GM18498 (cell line): ENCODE results near the gene DEDD2.

Experiments used
- ATAC-seq: cut with Tn5 transposase; IDR thresholded peaks from one replicate; pipeline ENCODE4 v1.9.1; 2021; ENCODE audit warnings: mild to moderate bottlenecking, moderate library complexity; ENCODE audit not compliant: unreplicated experiment

DEDD2 gene

GRCh38 chr19:42200116-42200715 is 17.3 kb downstream of the DEDD2 start:
- no peak for ATAC-seq

DNA sequence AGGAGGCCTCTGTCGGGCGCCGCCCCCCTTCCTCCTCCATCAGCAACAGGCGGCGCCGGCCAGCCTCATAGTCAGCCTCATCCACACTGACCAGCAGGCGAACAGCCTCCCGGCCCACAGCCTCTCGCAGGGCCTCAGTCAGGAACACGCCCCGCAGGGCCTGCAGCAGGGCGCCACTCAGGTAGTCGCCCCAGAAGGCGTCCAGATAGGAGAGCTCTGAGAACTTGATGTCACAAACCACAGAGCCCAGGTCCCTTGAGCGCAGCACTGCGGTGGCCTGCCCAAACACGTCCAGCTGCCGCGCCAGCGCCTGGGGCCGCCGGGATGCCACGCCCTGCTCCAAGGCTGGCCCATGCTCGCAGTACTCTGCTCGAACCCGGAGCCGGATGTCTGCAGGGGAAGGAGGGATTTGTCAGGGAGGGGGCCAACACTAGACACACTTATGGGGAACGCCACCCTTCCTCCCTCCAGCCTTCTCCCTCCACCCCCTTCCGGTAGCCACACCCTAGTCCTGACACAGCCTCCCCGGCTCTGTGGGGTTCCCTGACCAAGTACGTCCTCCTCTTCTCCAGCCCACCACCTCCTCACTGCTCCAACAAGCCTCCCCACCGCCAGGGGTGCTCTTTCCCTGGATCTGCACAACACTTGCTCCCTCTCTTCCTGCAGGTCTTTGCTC is 17.9 kb downstream of the DEDD2 start:
- peak; percentile 53 for ATAC-seq

DNA sequence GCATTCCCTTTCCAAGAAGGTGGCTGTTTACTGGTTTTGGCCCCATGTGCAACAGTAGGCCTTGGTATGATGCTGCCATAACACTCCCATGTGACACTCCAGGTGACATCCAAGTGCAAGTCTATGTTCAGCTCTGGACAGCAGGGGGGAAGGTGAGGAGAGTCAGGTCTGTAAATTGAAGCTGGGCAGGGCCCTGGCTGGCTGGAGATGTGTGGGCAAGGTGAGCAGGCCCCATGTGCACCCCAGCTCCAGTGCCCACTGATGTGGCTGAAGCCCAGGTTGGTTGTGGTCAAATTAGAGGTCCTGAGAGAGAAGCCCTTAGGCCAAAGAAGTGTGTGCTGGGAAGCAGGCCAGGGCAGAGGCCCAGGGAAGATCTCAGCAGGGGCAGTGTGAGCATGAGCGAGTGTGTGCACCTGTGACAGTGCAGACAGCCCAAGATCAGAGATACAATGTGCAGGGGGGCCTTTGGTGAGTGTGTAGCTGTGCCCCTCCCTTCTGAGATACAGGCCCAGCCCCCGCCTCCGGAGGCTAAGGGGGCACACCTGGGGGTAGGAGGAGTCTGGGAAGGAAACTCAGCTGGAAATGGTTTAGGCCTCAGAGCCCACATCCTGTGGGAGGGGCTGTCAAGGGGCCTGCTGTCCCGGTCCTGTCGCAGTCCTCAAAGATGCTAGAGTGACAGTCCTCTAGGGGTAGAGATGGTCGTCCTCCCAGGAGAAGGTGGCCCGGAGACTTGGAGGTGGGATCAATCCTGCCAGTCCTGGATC is 18.6 kb downstream of the DEDD2 start:
- ATAC-seq = peak; percentile 45

DNA sequence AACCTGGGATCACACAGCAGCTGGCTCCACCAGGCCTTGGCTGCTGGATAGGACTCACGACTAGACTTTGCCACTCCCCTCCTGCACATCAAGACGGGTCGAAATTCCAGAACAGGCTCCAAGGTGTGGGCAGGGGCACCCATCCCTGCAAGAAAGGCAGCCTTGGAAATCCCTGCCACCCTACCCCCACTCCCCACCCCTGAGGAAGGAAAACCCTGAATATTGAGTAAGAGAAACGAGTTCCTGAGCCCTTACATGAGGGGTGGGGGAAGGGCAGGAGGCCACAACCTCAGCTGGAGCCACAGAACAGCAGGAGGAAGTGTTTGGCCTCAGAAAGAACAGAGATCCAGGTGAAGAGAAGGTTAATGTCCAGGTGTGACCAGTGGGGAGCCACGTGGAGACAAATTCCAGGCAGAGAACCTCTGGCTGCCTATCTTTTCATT is 20.1 kb downstream of the DEDD2 start:
- no peak for ATAC-seq

- ATAC-seq = no peak
Measured at GRCh38 chr19:42196011-42197001, 21.2 kb downstream of the DEDD2 start.

DNA sequence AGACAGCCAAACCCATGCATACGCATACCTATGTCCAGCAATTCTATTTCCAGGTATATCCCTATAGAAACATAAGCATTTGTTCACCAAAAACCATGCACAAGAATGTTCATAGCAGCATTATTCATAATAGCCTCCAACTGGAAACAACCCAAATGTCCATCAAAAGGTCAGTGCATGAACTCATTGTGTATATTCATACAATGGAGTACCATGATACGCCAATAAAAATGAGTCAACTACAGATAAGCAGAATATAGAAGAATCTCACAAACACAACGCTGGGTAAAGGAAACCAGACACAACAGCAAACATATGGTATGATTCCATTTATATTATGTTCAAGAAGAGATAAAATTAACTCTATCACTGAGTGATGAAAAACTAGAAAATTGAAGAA is 23.8 kb downstream of the DEDD2 start:
- ATAC-seq = no peak

DNA sequence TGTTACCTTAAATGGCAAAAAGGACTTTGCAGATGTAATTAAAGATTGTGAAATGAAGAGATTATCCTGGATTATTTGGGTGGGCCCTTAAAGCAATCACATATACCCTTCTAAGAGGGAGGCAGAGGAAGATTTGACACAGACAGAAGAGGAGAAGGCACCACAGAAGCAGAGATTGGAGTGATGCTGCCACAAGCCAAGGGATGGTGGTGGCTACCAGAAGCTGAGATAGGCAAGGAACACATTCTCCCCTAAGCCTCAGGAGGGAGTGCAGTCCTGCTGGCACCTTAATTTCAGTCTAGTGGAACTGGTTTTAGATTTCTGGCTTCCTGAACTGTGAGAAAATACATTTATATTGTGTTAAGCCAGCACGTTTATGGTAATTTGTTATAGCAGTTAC is 24.2 kb downstream of the DEDD2 start:
- no peak for ATAC-seq

- ATAC-seq = no peak
Measured at GRCh38 chr19:42191855-42192254, 25.6 kb downstream of the DEDD2 start.

DNA sequence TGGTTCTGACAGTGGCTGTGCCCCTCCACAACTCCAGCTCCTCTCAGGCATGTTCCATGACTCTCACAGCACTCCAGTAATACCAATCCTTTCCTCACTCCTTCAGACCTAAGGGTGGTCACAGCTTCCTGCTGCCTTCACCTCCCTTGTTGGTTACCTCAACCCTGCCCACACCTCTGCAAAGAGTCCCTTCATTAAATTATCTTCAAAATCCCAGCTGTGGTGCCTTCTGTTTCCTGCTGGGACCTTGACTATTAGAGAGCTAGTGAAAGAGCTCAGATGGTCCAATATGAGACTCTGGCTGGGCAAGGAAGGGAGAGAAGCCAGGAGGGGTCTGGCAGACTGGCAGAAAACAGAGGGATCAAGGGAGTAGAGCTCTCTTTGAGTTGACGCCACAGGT is 26.1 kb downstream of the DEDD2 start:
- no peak for ATAC-seq

- ATAC-seq = no peak
Measured at GRCh38 chr19:42189133-42189532, 28.3 kb downstream of the DEDD2 start.

- no peak for ATAC-seq
Measured at GRCh38 chr19:42188665-42189064, 28.8 kb downstream of the DEDD2 start.

DNA sequence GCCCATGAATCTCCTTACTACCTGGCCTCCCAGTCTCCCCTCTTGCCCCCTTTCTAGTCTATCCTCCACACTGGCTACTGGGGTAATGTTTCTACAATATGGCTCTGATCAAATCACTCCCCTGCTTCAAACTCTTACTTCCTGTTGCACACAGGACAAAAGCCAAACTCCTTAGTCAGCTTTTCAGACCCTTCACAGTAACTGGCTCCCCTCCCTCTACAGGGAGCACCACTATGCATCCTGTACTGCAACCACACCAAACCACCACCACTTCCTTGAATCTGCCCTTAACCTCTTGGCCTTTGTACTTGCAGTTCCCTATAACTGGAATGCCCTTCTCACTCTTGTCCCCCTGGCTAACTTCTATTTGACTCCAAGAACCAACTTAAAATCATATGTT is 32.2 kb downstream of the DEDD2 start:
- ATAC-seq = no peak

- no peak for ATAC-seq
Measured at GRCh38 chr19:42184401-42184861, 33.0 kb downstream of the DEDD2 start.

GRCh38 chr19:42178791-42179674 is 38.4 kb downstream of the DEDD2 start:
- no peak for ATAC-seq

DNA sequence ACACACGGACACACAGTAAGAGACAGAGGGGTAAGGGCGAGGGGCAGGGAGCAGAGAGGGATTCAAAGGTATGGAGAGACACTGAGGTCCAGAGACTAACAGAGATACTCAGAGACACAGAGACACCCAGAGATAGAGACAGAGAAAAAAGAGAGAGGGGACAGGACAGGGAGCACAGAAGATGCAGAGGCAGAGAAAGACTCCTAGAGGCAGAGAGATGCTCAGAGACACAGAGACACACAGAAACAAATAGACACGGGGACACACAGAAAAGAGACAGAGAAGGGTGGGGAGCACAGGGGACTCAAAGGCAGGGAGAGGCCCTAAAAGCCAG is 39.8 kb downstream of the DEDD2 start:
- ATAC-seq = no peak

DNA sequence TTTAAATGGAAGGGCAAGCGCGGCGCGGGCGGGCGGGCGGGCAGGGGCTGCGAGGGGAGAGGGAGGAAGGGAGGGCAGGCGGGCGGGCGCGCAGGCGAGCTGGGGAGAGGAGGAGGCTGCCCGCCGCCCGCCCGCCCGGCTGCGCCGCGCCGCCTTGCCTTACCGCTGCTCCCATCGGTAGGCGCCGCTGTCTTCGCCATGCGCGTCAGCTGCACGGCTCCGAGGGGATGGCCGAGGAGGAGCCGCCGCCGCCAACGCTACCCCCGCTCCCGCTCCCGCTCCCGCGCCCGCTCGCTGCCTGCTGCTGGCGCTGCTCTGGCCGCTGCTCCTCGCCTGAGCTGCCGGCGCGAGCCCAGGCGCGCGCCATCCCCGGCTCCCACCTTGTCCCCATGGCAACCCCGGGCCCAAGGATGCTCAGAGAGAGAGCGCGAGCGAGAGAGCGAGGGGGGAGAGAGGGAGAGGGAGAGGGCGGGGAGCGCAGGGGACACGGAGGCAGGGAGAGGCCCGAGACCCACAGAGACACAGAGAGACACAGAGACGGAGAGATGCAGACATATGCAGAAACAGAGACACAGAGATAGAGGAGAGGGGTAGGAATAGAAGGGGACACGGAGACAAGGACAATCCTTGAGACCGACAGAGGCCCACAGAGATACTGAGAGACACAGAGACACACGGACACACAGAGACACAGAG is 40.3 kb downstream of the DEDD2 start:
- peak; percentile 63 for ATAC-seq

GRCh38 chr19:42176649-42176989 is 40.9 kb downstream of the DEDD2 start:
- peak; percentile 21 for ATAC-seq

GRCh38 chr19:42175952-42176648 is 41.4 kb downstream of the DEDD2 start:
- no peak for ATAC-seq
